GM18858 (cell line): ENCODE measurements around the gene KCNK2.
A peak's percentile ranks its signal among the peaks of the same experiment; 100 is the strongest.

ENCODE experiments used
- ATAC-seq: cut with Tn5 transposase; IDR thresholded peaks from one replicate; pipeline ENCODE4 v1.9.1; 2021; ENCODE audit not compliant: unreplicated experiment

Gene KCNK2, protein sequence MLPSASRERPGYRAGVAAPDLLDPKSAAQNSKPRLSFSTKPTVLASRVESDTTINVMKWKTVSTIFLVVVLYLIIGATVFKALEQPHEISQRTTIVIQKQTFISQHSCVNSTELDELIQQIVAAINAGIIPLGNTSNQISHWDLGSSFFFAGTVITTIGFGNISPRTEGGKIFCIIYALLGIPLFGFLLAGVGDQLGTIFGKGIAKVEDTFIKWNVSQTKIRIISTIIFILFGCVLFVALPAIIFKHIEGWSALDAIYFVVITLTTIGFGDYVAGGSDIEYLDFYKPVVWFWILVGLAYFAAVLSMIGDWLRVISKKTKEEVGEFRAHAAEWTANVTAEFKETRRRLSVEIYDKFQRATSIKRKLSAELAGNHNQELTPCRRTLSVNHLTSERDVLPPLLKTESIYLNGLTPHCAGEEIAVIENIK

DNA sequence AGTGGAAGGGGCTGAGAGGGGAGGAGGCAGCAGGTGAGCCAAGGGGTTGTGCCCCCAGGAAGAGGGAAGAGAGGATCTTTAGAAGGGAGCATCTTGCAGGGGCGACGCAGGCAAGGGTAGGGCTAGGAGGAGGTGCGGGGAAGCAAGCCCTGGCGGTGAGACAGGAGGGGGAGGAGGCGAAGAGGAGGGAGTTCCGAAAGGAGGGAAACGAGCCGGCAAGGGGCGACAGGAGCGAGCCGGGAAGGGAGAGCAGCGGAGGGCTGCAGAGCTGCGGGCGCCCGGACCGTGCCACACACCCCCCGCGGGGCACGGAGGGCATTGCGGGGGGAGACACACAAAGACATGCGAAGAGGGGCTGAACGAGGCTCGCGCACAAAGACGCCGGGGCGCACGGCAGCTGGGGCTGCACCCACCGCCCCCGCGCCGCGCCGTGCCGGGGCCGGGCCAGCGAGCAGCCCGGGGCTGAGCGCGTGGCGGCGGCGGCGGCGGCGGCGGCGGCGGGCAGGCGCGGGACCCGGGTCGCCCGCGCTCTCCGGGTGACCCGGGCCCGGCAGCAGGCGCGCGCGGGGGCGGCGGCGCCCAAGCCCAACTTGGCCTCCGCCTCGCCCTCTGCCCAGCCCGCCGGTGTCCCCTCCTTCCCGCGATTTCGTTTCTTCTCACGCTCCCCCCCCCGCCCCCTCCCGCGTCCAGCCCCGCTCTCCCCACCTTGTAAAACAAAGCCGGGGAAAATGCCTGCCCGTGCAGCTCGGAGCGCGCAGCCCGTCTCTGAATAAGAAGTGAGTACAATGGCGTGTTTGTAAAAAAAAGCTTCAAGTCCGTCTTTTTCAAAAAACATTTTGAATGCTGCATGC lies at the start of gene KCNK2:
TSS of gene KCNK2 (plus strand) at position 206 of the 851 bp plus-strand sequence. CDS start 649 bp downstream, outside the sequence.
- no peak for ATAC-seq

GRCh38 chr1:215032911-215033526 lies 49.5 kb upstream of the KCNK2 start:
- no peak for ATAC-seq

- no peak for ATAC-seq
Observed at GRCh38 chr1:215040190-215040589, 42.3 kb upstream of the KCNK2 start.

DNA sequence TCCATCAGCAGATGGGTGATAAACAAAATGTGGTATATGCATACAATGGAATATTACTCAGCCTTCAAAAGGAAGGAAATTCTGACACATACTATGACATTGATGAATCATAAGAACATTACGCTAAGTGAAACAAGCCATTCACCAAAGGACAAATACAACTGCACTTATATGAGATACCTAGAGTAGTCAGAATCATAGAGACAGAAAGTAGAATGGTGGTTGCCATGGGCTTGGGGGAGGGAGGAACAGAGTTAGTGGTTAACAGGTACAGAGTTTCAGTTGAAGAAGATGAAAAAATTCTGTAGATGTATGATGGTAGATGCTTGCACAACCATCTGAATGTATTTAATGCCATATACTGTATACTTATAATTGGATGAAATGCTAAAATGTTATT lies 39.1 kb upstream of the KCNK2 start:
- no peak for ATAC-seq

DNA sequence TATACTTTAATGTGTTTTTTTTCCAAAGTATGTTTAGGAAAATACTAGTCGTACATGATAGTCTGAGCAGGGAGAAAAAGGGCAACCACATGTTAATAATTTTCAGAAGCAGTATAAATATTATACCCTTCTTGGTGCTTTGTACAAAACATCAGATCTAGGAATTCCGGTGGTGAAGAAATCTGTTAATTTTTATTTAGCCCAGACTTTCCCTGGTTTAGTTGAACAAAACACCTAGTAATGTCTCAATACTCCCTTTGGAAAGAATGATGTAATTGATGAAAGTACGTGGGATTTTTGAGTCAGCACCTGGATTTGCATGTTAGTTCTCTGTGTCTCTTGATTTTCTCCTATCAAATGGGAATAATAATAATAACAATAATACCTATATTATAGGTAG lies 38.4 kb upstream of the KCNK2 start:
- ATAC-seq = no peak

DNA sequence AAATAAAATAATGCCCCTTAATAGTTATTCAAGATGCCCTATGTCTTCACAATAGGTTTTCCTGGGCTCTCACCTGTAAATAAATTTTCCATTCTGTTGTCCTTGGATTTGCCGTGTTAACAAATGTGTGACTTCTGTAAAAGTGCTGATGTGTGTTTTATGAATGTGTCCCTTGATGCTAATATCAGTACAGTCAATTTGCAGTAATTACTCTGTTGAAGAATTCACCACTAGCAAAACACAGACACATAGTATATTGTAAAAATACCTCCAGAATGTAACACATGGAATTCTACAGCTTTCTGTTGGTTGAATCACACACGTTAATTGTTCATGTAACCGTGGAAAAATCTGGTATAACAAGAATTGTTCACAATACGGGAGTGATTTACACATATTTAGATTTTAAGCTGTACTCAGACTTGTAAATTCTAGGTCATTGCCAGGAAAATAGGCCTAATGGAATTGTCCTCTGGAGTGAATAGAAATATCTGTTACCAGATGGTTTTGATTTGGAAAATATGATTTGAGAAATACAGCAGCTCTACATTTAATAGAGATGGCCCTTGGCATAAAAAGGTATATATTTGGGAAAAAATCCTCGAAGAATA lies 36.7 kb upstream of the KCNK2 start:
- no peak for ATAC-seq

- no peak for ATAC-seq
Observed at GRCh38 chr1:215052256-215053015, 30.1 kb upstream of the KCNK2 start.

DNA sequence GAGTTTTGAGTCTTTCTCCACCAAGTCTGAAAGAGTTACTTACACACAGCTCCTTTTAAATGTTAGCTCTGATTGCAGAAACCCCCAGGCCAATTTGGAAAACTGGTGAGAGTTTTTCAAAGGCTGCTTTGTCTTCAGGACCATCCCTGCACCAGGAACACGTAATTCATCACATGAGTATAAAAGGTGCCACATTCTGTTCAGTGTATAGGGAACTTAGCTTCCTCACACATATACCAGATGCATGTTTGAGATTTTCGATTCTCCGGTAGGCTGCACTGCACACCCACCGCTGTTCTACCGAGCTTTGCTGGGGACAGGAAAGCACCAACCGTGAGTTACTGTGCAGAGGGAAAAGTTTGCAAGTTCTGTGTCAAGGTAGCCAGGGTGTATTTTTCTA lies 28.3 kb upstream of the KCNK2 start:
- ATAC-seq = no peak

GRCh38 chr1:215055281-215055935 lies 27.1 kb upstream of the KCNK2 start:
- ATAC-seq = no peak

- no peak for ATAC-seq
Observed at GRCh38 chr1:215056584-215056983, 26.0 kb upstream of the KCNK2 start.

DNA sequence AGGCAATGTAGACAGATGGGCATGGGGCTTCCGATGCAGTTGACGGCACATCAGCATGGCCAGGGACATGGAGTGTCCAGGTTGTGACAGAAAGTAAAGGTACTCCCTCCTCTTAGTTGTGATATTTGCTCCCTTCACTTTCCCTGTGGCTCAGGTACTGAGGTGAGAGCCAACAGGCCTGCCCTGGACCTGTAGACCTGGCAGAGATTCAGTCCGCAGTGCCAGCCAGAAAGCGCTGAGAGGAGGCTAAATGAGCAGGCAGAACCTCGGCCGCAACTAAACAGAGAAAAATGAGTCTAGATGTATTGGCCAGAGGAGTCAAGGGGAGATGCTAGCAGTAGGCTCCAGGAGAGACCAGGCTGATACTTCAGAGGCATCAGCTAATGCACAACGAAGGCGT lies 22.6 kb upstream of the KCNK2 start:
- no peak for ATAC-seq

DNA sequence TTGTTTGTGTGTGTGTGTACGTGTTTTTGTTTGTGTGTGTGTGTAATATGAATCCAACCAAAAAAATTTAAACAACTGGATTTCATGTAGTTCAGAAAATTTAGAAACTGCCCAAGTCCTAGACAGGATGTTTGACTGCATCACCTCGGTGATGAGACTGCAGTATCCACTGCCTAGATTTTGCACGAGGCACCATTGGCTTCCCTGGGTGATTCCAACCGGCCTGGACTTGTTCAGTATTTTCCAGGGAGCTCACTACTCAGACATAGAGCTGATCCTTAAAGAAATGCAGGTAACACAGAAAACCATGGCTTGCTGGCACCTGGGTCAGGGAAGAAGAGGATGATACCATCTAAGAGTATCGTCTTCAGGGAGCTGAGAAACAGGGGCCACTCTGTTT lies 18.2 kb upstream of the KCNK2 start:
- ATAC-seq = no peak

GRCh38 chr1:215071078-215071477 lies 11.5 kb upstream of the KCNK2 start:
- no peak for ATAC-seq

DNA sequence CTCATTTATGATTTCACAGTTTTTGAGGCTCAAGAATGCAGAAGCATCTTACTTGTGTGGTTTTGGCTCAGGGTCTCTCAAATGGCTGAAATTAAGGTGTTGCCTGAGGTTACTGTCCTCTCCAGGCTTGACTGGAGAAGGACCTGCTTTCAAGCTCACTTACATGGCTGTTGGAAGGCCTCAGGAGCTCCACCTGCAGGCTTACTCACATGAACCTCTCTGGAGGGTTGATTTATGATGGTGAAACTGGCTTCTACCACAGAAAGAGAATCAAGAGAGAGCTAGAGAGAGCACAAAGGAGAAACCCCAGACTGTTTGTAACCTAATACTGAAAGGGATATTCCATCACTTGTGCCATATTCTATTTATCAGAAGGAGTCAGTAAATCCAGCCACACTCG lies 6.2 kb upstream of the KCNK2 start:
- peak; percentile 50 for ATAC-seq

- ATAC-seq = no peak
Observed at GRCh38 chr1:215079456-215079855, 3.1 kb upstream of the KCNK2 start.

DNA sequence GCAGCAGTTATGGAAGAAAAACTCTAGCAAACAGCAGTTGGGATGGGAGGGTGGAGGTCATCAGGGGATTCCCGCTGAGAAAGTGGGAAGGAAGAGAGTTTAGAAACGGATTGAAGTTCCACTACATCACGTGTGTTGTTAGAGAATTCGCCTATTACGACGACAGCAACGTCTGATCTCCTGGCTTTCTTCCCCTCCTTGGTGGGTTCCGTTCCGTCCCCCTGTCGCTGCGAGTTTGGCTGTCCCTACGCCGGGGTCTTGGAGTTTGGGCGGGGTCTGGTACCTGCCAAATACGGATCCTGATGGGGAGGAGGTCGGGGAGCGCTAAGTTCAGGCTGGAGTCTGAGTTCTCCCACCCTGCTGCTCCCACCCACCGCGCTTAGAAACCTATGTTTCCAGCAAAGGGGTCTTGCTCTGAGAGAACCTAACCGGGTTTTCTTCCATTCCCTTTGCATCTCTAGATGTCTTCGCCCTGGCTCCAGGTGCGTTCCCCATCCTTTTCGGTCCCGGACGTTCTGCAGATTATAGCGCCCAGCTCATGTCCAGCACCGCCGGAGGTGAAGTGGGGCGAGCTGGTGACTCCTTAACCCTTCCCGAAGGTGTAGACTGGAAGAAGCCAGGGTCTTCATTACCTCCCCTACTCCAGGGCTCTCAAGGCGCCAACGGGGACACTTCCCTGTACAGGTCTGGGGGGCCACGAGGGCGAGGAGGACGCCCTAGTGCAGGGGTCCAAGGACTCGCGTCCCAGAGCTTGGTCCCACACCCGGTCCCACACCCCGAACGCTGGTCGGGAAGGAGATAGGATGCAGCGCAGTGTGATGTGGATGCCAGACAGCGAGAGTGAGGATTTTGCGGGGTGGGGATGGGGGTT lies 641 bp upstream of the KCNK2 start:
- no peak for ATAC-seq

DNA sequence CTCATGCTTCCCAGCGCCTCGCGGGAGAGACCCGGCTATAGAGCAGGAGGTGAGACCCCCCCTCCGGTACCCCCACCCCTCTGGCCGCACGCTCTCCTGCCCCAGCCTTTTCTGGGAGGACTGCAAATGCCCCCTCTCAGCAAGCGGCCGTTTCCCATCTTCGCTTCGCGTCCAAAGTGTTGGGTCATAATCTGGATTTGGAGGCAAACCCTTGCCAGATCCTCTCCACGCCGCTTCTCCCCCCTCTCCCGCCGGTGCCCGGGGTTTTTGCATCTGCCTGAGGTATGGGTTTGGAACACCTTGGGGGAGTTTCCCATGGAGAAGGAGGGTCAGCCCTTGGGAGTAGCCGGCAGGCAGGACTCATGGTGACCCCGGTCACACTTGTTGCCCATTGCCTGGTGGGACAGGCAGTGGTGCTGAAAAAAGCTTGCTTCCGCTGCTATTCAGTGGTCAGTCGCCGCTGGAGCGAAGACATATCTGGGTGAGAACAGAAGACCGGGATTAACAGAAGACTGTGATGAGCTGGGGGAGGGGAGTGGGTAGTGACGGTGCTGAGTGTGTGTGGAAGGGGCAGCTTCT lies 935 bp downstream of the KCNK2 start:
- no peak for ATAC-seq

DNA sequence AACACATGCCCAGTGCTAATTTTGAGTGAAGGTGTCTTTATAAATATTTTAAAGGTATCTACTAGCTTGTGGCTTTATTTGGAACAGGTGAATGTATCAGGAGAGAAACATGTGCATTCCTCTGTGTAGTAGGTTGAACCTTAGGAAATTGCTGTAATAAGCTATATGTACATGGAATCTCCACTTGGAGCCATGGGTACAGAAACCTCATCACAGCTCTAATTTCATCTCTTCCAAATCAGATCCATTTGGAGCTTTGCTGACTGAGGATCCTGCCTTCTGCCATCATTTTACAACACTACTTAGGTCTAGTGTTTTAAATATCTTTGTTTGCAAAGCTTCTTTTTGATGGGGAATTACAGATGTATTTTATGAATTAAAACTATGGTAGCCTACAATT lies 2.1 kb downstream of the KCNK2 start:
- no peak for ATAC-seq

DNA sequence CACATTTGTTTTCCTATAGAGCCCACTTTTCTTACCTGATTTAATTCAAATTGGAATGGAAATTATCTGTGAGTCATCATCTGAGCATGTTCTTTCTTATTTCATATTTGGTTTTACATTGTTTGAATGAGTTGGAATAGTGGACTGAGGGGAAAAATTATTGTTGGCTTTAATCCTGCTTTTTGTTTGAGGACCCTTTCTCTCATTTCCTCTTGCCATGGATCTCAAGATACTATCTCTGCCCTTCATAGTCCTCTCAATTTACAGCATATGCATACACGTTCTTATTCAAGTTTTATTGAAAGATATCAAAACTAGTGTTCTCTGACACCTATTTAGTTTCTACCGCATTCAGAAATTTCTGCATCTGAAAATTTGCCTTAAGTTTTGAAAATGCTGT lies 5.1 kb downstream of the KCNK2 start:
- ATAC-seq = no peak
